HG03442 (cell line): ENCODE measurements around the gene NEUROD1.
A peak's percentile ranks its signal among the peaks of the same experiment; 100 is the strongest.
"Not testable (repeated sequence)": the region's sequence is repeated elsewhere in the genome, so short reads cannot be mapped to it uniquely, and the experiment has no call there.

Experiments used
- ATAC-seq: cut with Tn5 transposase; IDR thresholded peaks from one replicate; pipeline ENCODE4 v1.9.1; 2021; ENCODE audit warnings: mild to moderate bottlenecking, moderate library complexity; ENCODE audit not compliant: unreplicated experiment

The NEUROD1 gene

GRCh38 chr2:181680055-181680936 is at the start of gene NEUROD1:
Gene NEUROD1 (minus strand): TSS chr2:181680517. CDS start chr2:181678860, 1,657 bp downstream.
- ATAC-seq = no peak

GRCh38 chr2:181725476-181725875 is 45.2 kb upstream of the NEUROD1 start:
- no peak for ATAC-seq

- no peak for ATAC-seq
Observed at GRCh38 chr2:181724662-181725061, 44.3 kb upstream of the NEUROD1 start.

GRCh38 chr2:181723731-181724130 is 43.4 kb upstream of the NEUROD1 start:
- ATAC-seq = no peak

- ATAC-seq = peak; percentile 86
Observed at GRCh38 chr2:181715033-181715630, 34.8 kb upstream of the NEUROD1 start.

- not testable (repeated sequence) for ATAC-seq
Observed at GRCh38 chr2:181711051-181711450, 30.7 kb upstream of the NEUROD1 start.

GRCh38 chr2:181702519-181702918 is 22.2 kb upstream of the NEUROD1 start:
- ATAC-seq = not testable (repeated sequence)

GRCh38 chr2:181698223-181698622 is 17.9 kb upstream of the NEUROD1 start:
- no peak for ATAC-seq

GRCh38 chr2:181697571-181697970 is 17.3 kb upstream of the NEUROD1 start:
- ATAC-seq = no peak

- ATAC-seq = no peak
Observed at GRCh38 chr2:181697126-181697525, 16.8 kb upstream of the NEUROD1 start.

GRCh38 chr2:181694271-181694670 is 14.0 kb upstream of the NEUROD1 start:
- no peak for ATAC-seq

GRCh38 chr2:181690860-181691259 is 10.5 kb upstream of the NEUROD1 start:
- no peak for ATAC-seq

- ATAC-seq = no peak
Observed at GRCh38 chr2:181686576-181687185, 6.4 kb upstream of the NEUROD1 start.

GRCh38 chr2:181685150-181685688 is 4.9 kb upstream of the NEUROD1 start:
- ATAC-seq = no peak

GRCh38 chr2:181684454-181685149 is 4.3 kb upstream of the NEUROD1 start:
- ATAC-seq = no peak

- no peak for ATAC-seq
Observed at GRCh38 chr2:181683518-181684453, 3.5 kb upstream of the NEUROD1 start.

GRCh38 chr2:181682795-181683517 is 2.6 kb upstream of the NEUROD1 start:
- no peak for ATAC-seq

GRCh38 chr2:181682026-181682789 is 1.9 kb upstream of the NEUROD1 start:
- ATAC-seq = no peak
